ENCODE results near the gene MAGI1.

DNA sequence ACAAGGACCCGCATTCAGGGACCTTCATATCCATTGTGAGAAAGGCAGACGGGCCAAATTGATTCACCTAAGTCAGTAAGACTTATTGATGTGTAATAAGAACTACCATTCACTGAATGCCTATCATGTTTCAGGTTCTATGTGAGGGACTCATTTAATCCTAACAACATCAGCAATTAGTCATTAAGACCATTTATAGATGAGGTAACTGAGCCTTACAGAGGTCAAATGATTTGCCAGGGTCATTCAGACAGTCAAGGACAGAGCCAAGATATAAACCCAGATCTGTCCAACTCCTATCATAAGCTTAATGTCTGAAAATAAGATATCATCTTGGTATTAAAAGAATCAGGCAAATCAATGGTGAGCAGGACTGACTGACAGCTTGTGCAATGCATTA is 453.8 kb downstream of the MAGI1 start:
- TF ChIP-seq, protein P1, sequence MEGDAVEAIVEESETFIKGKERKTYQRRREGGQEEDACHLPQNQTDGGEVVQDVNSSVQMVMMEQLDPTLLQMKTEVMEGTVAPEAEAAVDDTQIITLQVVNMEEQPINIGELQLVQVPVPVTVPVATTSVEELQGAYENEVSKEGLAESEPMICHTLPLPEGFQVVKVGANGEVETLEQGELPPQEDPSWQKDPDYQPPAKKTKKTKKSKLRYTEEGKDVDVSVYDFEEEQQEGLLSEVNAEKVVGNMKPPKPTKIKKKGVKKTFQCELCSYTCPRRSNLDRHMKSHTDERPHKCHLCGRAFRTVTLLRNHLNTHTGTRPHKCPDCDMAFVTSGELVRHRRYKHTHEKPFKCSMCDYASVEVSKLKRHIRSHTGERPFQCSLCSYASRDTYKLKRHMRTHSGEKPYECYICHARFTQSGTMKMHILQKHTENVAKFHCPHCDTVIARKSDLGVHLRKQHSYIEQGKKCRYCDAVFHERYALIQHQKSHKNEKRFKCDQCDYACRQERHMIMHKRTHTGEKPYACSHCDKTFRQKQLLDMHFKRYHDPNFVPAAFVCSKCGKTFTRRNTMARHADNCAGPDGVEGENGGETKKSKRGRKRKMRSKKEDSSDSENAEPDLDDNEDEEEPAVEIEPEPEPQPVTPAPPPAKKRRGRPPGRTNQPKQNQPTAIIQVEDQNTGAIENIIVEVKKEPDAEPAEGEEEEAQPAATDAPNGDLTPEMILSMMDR (IDR thresholded peaks at IDR 0.05): no peak
- TF ChIP-seq EP300 (IDR thresholded peaks at IDR 0.05): no peak
